ENCODE results near the gene ALK.
A peak's percentile ranks its signal among the peaks of the same experiment; 100 is the strongest.

The ALK gene

DNA sequence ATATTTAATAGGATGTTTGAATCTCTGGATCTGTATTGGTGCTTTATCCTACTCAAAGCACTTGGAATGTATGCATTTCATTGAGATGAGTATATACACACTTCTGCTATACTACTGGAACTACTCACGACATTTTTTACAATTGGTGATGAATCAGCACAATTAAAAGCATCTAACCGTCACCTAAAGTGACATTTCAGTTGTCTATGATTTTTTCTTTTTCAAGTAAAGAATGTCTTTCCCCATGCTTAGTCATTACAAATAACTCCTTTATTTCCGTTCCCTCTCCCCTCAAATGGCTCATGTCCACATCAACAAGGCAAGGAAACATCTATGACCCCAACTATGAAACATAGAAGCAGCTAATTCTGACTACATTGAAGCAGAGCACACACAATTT lies 728.9 kb downstream of the ALK start:
- no peaks in the 10 kb centered on the region for H3K36me3 ChIP-seq (replicated peaks; ENCODE audit: insufficient read depth, low read length)
- H3K9ac ChIP-seq (ENCODE audit: low read length) = no peak overlapping the region
- no peak overlapping the region for H2AFZ ChIP-seq (ENCODE audit: low read length)
- H3K27me3 ChIP-seq (replicated peaks; ENCODE audit: insufficient read depth, low read length) = no peaks in the 10 kb centered on the region
- H4K20me1 ChIP-seq (ENCODE audit: insufficient read depth, low read length) = no peaks in the 10 kb centered on the region
- TF ChIP-seq EZH2phosphoT487 (IDR thresholded peaks at IDR 0.05; ENCODE audit: low read length) = no peak
- TF ChIP-seq EZH2 (optimal IDR thresholded peaks at IDR 0.05; ENCODE audit: low read depth, low read length) = no peak
- TF ChIP-seq, protein P1, sequence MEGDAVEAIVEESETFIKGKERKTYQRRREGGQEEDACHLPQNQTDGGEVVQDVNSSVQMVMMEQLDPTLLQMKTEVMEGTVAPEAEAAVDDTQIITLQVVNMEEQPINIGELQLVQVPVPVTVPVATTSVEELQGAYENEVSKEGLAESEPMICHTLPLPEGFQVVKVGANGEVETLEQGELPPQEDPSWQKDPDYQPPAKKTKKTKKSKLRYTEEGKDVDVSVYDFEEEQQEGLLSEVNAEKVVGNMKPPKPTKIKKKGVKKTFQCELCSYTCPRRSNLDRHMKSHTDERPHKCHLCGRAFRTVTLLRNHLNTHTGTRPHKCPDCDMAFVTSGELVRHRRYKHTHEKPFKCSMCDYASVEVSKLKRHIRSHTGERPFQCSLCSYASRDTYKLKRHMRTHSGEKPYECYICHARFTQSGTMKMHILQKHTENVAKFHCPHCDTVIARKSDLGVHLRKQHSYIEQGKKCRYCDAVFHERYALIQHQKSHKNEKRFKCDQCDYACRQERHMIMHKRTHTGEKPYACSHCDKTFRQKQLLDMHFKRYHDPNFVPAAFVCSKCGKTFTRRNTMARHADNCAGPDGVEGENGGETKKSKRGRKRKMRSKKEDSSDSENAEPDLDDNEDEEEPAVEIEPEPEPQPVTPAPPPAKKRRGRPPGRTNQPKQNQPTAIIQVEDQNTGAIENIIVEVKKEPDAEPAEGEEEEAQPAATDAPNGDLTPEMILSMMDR (IDR thresholded peaks at IDR 0.05; ENCODE audit: low read length) = no peak
- peaks cover 11% of the 10 kb centered on the region for H3F3A ChIP-seq (ENCODE audit: insufficient read depth, low read length)
- H3K27ac ChIP-seq (ENCODE audit: low read length) = no peak overlapping the region
- no peak overlapping the region for H3K4me3 ChIP-seq (ENCODE audit: low read length)
- no peak for DNase-seq
- no peaks in the 10 kb centered on the region for H3K9me2 ChIP-seq (replicated peaks; ENCODE audit: insufficient read depth, low read length)
- 0 out of 2 replicates have a peak, but pooled peaks cover 5% of the 10 kb centered on the region for H3K4me1 ChIP-seq (ENCODE audit: low read length)
- no peaks in the 10 kb centered on the region for H3K79me2 ChIP-seq (ENCODE audit: low read length)
- H3K4me2 ChIP-seq (ENCODE audit: low read depth, low read length) = no peak overlapping the region
- no peaks in the 10 kb centered on the region for H3K9me3 ChIP-seq (replicated peaks; ENCODE audit: insufficient read depth, low read length)

GRCh38 chr2:29191817-29192216 lies 729.6 kb downstream of the ALK start:
- H3F3A ChIP-seq (ENCODE audit: insufficient read depth, low read length) = peaks cover 11% of the 10 kb centered on the region
- no peak overlapping the region for H3K27ac ChIP-seq (ENCODE audit: low read length)
- H3K27me3 ChIP-seq (replicated peaks; ENCODE audit: insufficient read depth, low read length) = no peaks in the 10 kb centered on the region
- H3K9ac ChIP-seq (ENCODE audit: low read length) = no peak overlapping the region
- no peak overlapping the region for H3K4me2 ChIP-seq (ENCODE audit: low read depth, low read length)
- 0 out of 2 replicates have a peak, but pooled peaks cover 5% of the 10 kb centered on the region for H3K4me1 ChIP-seq (ENCODE audit: low read length)
- no peak overlapping the region for H2AFZ ChIP-seq (ENCODE audit: low read length)
- H4K20me1 ChIP-seq (ENCODE audit: insufficient read depth, low read length) = no peaks in the 10 kb centered on the region
- no peaks in the 10 kb centered on the region for H3K9me3 ChIP-seq (replicated peaks; ENCODE audit: insufficient read depth, low read length)
- DNase-seq = no peak
- no peaks in the 10 kb centered on the region for H3K79me2 ChIP-seq (ENCODE audit: low read length)
- H3K4me3 ChIP-seq (ENCODE audit: low read length) = no peak overlapping the region
- H3K9me2 ChIP-seq (replicated peaks; ENCODE audit: insufficient read depth, low read length) = no peaks in the 10 kb centered on the region
- H3K36me3 ChIP-seq (replicated peaks; ENCODE audit: insufficient read depth, low read length) = no peaks in the 10 kb centered on the region
- TF ChIP-seq EZH2phosphoT487 (IDR thresholded peaks at IDR 0.05; ENCODE audit: low read length) (no peak), EZH2 (optimal IDR thresholded peaks at IDR 0.05; ENCODE audit: low read depth, low read length) (no peak)
- TF ChIP-seq, protein P1 (IDR thresholded peaks at IDR 0.05; ENCODE audit: low read length) = no peak

GRCh38 chr2:29189052-29189451 lies 732.3 kb downstream of the ALK start:
- Histone ChIP-seq H3K4me3 (ENCODE audit: low read length) (peak overlapping the region; percentile 33), H3K4me1 (ENCODE audit: low read length) (0 out of 2 replicates have a peak, but pooled peaks cover 5% of the 10 kb centered on the region), H3K4me2 (ENCODE audit: low read depth, low read length) (peak overlapping the region; percentile 58; the same call in 1 of the 2 replicates)

More at GRCh38 chr2:29189052-29189451, 732.3 kb downstream of the ALK start:
- 0 out of 2 replicates have a peak overlapping the region, but pooled peaks have one; percentile 7 for H3K9ac ChIP-seq (ENCODE audit: low read length)
- H3K27me3 ChIP-seq (replicated peaks; ENCODE audit: insufficient read depth, low read length) = no peaks in the 10 kb centered on the region
- H4K20me1 ChIP-seq (ENCODE audit: insufficient read depth, low read length) = no peaks in the 10 kb centered on the region
- TF ChIP-seq EZH2 (optimal IDR thresholded peaks at IDR 0.05; ENCODE audit: low read depth, low read length) (no peak), EZH2phosphoT487 (IDR thresholded peaks at IDR 0.05; ENCODE audit: low read length) (no peak)
- TF ChIP-seq, protein P1 (IDR thresholded peaks at IDR 0.05; ENCODE audit: low read length) = no peak
- no peak overlapping the region for H2AFZ ChIP-seq (ENCODE audit: low read length)
- H3F3A ChIP-seq (ENCODE audit: insufficient read depth, low read length) = peaks cover 11% of the 10 kb centered on the region
- H3K9me3 ChIP-seq (replicated peaks; ENCODE audit: insufficient read depth, low read length) = no peaks in the 10 kb centered on the region
- H3K9me2 ChIP-seq (replicated peaks; ENCODE audit: insufficient read depth, low read length) = no peaks in the 10 kb centered on the region
- peak overlapping the region; percentile 73 for H3K27ac ChIP-seq (ENCODE audit: low read length)
- no peaks in the 10 kb centered on the region for H3K79me2 ChIP-seq (ENCODE audit: low read length)
- peak; percentile 86 for DNase-seq
- H3K36me3 ChIP-seq (replicated peaks; ENCODE audit: insufficient read depth, low read length) = no peaks in the 10 kb centered on the region
